ENCODE data around the gene CMTM8. TPM values are rescaled to one million over a fixed set of nuclear protein-coding genes. Genes with fewer than 3 reads are reported as not detected.
"Not testable (repeated sequence)": the region's sequence is repeated elsewhere in the genome, so short reads cannot be mapped to it uniquely, and the experiment has no call there.

CMTM8 gene
- polyA plus RNA-seq, 4 donors, result 9.9 to 13.8 (median 10.1) TPM

GRCh38 chr3:32373276-32373675, 134.8 kb downstream of the CMTM8 start:
- DNase-seq (ENCODE audit: low read depth in 4 of 4, low spot score in 2 of 4), result no peak

- no peak for DNase-seq (ENCODE audit: low read depth in 4 of 4, low spot score in 2 of 4)
Observed at GRCh38 chr3:32373844-32374243, 135.4 kb downstream of the CMTM8 start.

- DNase-seq (ENCODE audit: low read depth in 4 of 4, low spot score in 2 of 4), result peak; percentile 50 to 79 (median 67)
Observed at GRCh38 chr3:32374788-32375595, 136.5 kb downstream of the CMTM8 start.

GRCh38 chr3:32375596-32375930, 137.1 kb downstream of the CMTM8 start:
- DNase-seq (ENCODE audit: low read depth in 4 of 4, low spot score in 2 of 4), result no peak

- DNase-seq (ENCODE audit: low read depth in 4 of 4, low spot score in 2 of 4), result no peak
Observed at GRCh38 chr3:32376115-32376514, 137.6 kb downstream of the CMTM8 start.

GRCh38 chr3:32379831-32380500, 141.5 kb downstream of the CMTM8 start:
- no peak for DNase-seq (ENCODE audit: low read depth in 4 of 4, low spot score in 2 of 4)

- DNase-seq (ENCODE audit: low read depth in 4 of 4, low spot score in 2 of 4), result no peak
Observed at GRCh38 chr3:32381922-32382321, 143.4 kb downstream of the CMTM8 start.

- no peak for DNase-seq (ENCODE audit: low read depth in 4 of 4, low spot score in 2 of 4)
Observed at GRCh38 chr3:32383136-32383711, 144.7 kb downstream of the CMTM8 start.

- peak; percentile 53 to 71 (median 64) for DNase-seq (ENCODE audit: low read depth in 4 of 4, low spot score in 2 of 4)
Observed at GRCh38 chr3:32384938-32385337, 146.5 kb downstream of the CMTM8 start.

GRCh38 chr3:32387512-32387911, 149.0 kb downstream of the CMTM8 start:
- DNase-seq (ENCODE audit: low read depth in 4 of 4, low spot score in 2 of 4), result no peak

- not testable (repeated sequence) for DNase-seq (ENCODE audit: low read depth in 4 of 4, low spot score in 2 of 4)
Observed at GRCh38 chr3:32389577-32389976, 151.1 kb downstream of the CMTM8 start.

GRCh38 chr3:32391643-32392535, 153.4 kb downstream of the CMTM8 start, which contains the start of gene CMTM7:
CMTM7 (plus strand) TSS chr3:32391853; CDS start chr3:32391907, 54 bp downstream.
- DNase-seq (ENCODE audit: low read depth in 4 of 4, low spot score in 2 of 4), result peak in 3 of 4 donors; percentile 37 to 58 (median 43)

GRCh38 chr3:32392536-32393302, 154.2 kb downstream of the CMTM8 start:
- DNase-seq (ENCODE audit: low read depth in 4 of 4, low spot score in 2 of 4), result no peak

GRCh38 chr3:32395496-32395895, 157.0 kb downstream of the CMTM8 start:
- no peak for DNase-seq (ENCODE audit: low read depth in 4 of 4, low spot score in 2 of 4)

GRCh38 chr3:32397941-32398340, 159.5 kb downstream of the CMTM8 start:
- no peak for DNase-seq (ENCODE audit: low read depth in 4 of 4, low spot score in 2 of 4)

GRCh38 chr3:32398531-32398930, 160.1 kb downstream of the CMTM8 start:
- no peak for DNase-seq (ENCODE audit: low read depth in 4 of 4, low spot score in 2 of 4)

GRCh38 chr3:32399030-32399620, 160.6 kb downstream of the CMTM8 start:
- peak in 2 of 4 donors; percentile 41 to 54 for DNase-seq (ENCODE audit: low read depth in 4 of 4, low spot score in 2 of 4)

- no peak for DNase-seq (ENCODE audit: low read depth in 4 of 4, low spot score in 2 of 4)
Observed at GRCh38 chr3:32401126-32401525, 162.6 kb downstream of the CMTM8 start.

GRCh38 chr3:32401556-32402081, 163.1 kb downstream of the CMTM8 start:
- peak in 2 of 4 donors; percentile 76 to 77 for DNase-seq (ENCODE audit: low read depth in 4 of 4, low spot score in 2 of 4)

All from left renal cortex interstitium (tissue), 4 donors.